Activated effector memory CD4-positive, alpha-beta T cell treated with anti-CD3 and anti-CD28 coated beads, Interleukin-2, amount 50 U/mL, for 16 hours (primary cell): ENCODE measurements around the gene IRX6.

ENCODE experiments used
- DNase-seq: peaks from one replicate; pipeline ENCODE4 v3.0.0-alpha.2; 2020

Gene IRX6

GRCh38 chr16:55323637-55324271 is at the start of gene IRX6:
Gene IRX6 (plus strand): TSS chr16:55324203. CDS start chr16:55325092, 889 bp downstream.
- no peak for DNase-seq

- no peak for DNase-seq
Measured at GRCh38 chr16:55274391-55274790, 49.6 kb upstream of the IRX6 start.

- no peak for DNase-seq
Measured at GRCh38 chr16:55275167-55275566, 48.8 kb upstream of the IRX6 start.

- no peak for DNase-seq
Measured at GRCh38 chr16:55275869-55276268, 48.1 kb upstream of the IRX6 start.

GRCh38 chr16:55277536-55277935 is 46.5 kb upstream of the IRX6 start:
- DNase-seq: no peak

GRCh38 chr16:55279598-55279997 is 44.4 kb upstream of the IRX6 start:
- DNase-seq: no peak

GRCh38 chr16:55280587-55280986 is 43.4 kb upstream of the IRX6 start:
- DNase-seq: no peak

- no peak for DNase-seq
Measured at GRCh38 chr16:55282441-55282840, 41.6 kb upstream of the IRX6 start.

GRCh38 chr16:55283812-55284717 is 39.9 kb upstream of the IRX6 start:
- no peak for DNase-seq

GRCh38 chr16:55284718-55285099 is 39.3 kb upstream of the IRX6 start:
- no peak for DNase-seq

- DNase-seq: no peak
Measured at GRCh38 chr16:55285586-55285985, 38.4 kb upstream of the IRX6 start.

- no peak for DNase-seq
Measured at GRCh38 chr16:55289353-55289752, 34.6 kb upstream of the IRX6 start.

GRCh38 chr16:55291847-55292246 is 32.2 kb upstream of the IRX6 start:
- no peak for DNase-seq

GRCh38 chr16:55292491-55292890 is 31.5 kb upstream of the IRX6 start:
- DNase-seq: no peak

GRCh38 chr16:55294129-55294528 is 29.9 kb upstream of the IRX6 start:
- DNase-seq: no peak

GRCh38 chr16:55294931-55295342 is 29.1 kb upstream of the IRX6 start:
- no peak for DNase-seq

GRCh38 chr16:55297062-55297909 is 26.7 kb upstream of the IRX6 start:
- DNase-seq: no peak

- no peak for DNase-seq
Measured at GRCh38 chr16:55297910-55298479, 26.0 kb upstream of the IRX6 start.

- DNase-seq: no peak
Measured at GRCh38 chr16:55301385-55302008, 22.5 kb upstream of the IRX6 start.

- no peak for DNase-seq
Measured at GRCh38 chr16:55302635-55303034, 21.4 kb upstream of the IRX6 start.

GRCh38 chr16:55308973-55309372 is 15.0 kb upstream of the IRX6 start:
- no peak for DNase-seq

- no peak for DNase-seq
Measured at GRCh38 chr16:55322327-55322726, 1.7 kb upstream of the IRX6 start.
